Testis (tissue), 2 donors: Measurements from ENCODE around the gene SEPTIN5.

Experiments used
- CTCF ChIP-seq, 3 experiments: fragments of 450-650 bp in 2 of 3; fragments of 200-600 bp in 1 of 3; sonication (generic) in 1 of 3; IDR thresholded peaks; one replicate each; pipeline ENCODE4 v1.5.1; 2016 to 2019; ENCODE audit warnings: antibody characterized with exemption in 3 of 3, mild to moderate bottlenecking in 2 of 3, moderate library complexity in 1 of 3
- POLR2A ChIP-seq: fragments of 450-650 bp; IDR thresholded peaks from one replicate; pipeline ENCODE4 v1.6.1; 2017; ENCODE audit warnings: antibody characterized with exemption, mild to moderate bottlenecking, moderate library complexity

DNA sequence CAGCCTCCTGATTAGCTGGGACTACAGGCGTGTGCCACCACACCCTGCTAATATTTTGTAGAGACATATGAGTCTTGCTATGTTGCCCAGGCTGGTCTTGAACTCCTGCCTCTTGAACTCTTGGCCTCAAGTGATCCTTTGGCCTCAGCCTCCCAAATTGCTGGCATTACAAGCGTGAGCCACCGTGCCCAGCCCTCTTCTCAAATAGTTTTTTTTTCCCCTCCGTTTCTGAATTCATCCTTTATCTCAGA, 58.0 kb downstream of the SEPTIN5 start:
- TF ChIP-seq CTCF (IDR thresholded peaks at IDR 0.05) (no peak), POLR2A (no peak)
